Stimulated activated CD4-positive, alpha-beta T cell treated with anti-CD3 and anti-CD28 coated beads, Interleukin-15, amount 100 ng/mL, for 24 hours (primary cell): ENCODE data around the gene CAPN15.

Source experiments
- DNase-seq: peaks from one replicate; pipeline ENCODE4 v3.0.0-alpha.2; 2020

CAPN15 gene

GRCh38 chr16:526181-527014 lies 1.1 kb upstream of the CAPN15 start:
- DNase-seq: peak; percentile 45

- peak; percentile 74 for DNase-seq
Measured at GRCh38 chr16:528111-529011, 849 bp downstream of the CAPN15 start.

- DNase-seq: no peak
Measured at GRCh38 chr16:529012-529575, 1.6 kb downstream of the CAPN15 start.

GRCh38 chr16:530111-530817 lies 2.8 kb downstream of the CAPN15 start:
- DNase-seq: no peak

GRCh38 chr16:531494-532125 lies 4.1 kb downstream of the CAPN15 start:
- no peak for DNase-seq

- DNase-seq: no peak
Measured at GRCh38 chr16:533391-534123, 6.0 kb downstream of the CAPN15 start.

- no peak for DNase-seq
Measured at GRCh38 chr16:534135-534534, 6.6 kb downstream of the CAPN15 start.

- DNase-seq: no peak
Measured at GRCh38 chr16:534856-535445, 7.4 kb downstream of the CAPN15 start.

GRCh38 chr16:535446-536405 lies 8.2 kb downstream of the CAPN15 start:
- no peak for DNase-seq

GRCh38 chr16:536746-537145 lies 9.2 kb downstream of the CAPN15 start:
- DNase-seq: no peak

- no peak for DNase-seq
Measured at GRCh38 chr16:537415-538335, 10.2 kb downstream of the CAPN15 start.

GRCh38 chr16:539901-540530 lies 12.5 kb downstream of the CAPN15 start:
- no peak for DNase-seq

GRCh38 chr16:540645-541340 lies 13.3 kb downstream of the CAPN15 start:
- DNase-seq: no peak

- no peak for DNase-seq
Measured at GRCh38 chr16:543301-544164, 16.0 kb downstream of the CAPN15 start.

GRCh38 chr16:544517-544916 lies 17.0 kb downstream of the CAPN15 start:
- DNase-seq: no peak

- DNase-seq: peak; percentile 68
Measured at GRCh38 chr16:546909-547770, 19.6 kb downstream of the CAPN15 start.
